GM18951 (cell line): ENCODE measurements around the gene AGO4.
"Not testable (repeated sequence)": the region's sequence is repeated elsewhere in the genome, so short reads cannot be mapped to it uniquely, and the experiment has no call there.

ENCODE experiments used
- POLR2A ChIP-seq: IDR thresholded peaks from 4 replicates; pipeline ENCODE4 v1.6.1; 2011; ENCODE audit warnings: mild to moderate bottlenecking; ENCODE audit not compliant: insufficient read length, insufficient read depth; ENCODE audit errors: extremely low read depth
- in situ Hi-C: fragments of 300-500 bp; cut with MboI; formaldehyde crosslinking; loops from one replicate; pipeline ENCODE4 v1.12.0; 2022; ENCODE audit warnings: low sequenced_read_pairs, mixed read lengths, inconsistent platforms; ENCODE audit not compliant: unreplicated experiment

The AGO4 gene

DNA sequence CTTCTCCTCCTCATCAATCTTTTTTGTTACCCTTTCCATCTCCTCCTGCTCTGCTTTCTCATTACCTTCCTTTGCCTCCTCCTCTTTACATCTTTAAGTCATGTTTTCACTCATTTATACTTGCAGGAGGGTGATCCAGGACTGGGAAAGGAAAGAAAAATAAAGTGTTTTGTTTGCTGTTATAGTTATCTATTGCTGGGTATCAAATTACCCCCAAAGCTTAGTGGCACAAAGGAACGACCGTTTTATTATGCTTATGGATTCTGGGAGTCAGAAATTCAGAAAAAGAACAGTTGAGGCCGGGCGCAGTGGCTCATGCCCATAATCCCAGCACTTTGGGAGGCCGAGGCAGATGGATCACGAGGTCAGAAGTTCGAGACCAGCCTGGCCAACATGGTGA lies 12.5 kb upstream of the AGO4 start:
- in situ Hi-C loops = no loop called here
- no peak for TF ChIP-seq POLR2A

GRCh38 chr1:35797380-35797779 lies 10.4 kb upstream of the AGO4 start:
- in situ Hi-C loops = no loop called here
- TF ChIP-seq POLR2A = no peak

GRCh38 chr1:35798019-35798418 lies 9.8 kb upstream of the AGO4 start:
- in situ Hi-C loops = not testable (repeated sequence)

DNA sequence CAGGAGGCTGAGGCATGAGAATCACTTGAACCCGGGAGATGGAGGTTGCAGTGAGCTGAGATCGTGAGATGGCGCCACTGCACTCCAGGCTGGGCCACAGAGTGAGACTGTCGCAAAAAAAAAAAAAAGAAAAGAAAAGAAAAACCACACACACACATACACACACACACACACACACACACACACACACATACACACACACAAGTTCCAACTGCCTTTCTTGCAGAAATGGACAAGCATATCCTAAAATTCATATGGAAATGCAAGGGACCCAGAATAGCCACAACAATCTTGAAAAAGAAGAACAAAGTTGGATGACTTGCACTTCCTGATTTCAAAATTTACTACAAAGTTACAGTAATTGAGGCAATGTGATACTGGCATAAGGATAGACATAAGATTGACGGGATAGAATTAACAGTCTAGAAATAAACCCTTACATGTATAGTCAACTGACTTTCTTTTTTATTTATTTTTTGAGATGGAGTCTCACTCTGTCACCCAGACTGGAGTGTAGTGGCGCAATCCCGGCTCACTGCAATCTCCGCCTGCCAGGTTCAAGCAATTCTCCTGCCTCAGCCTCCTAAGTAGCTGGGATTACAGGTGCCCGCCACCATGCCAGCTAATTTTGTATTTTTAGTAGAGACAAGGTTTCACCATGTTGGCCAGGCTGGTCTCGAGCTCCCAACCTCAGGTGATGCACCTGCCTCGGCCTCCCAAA lies 7.5 kb upstream of the AGO4 start:
- in situ Hi-C loops = not testable (repeated sequence)

GRCh38 chr1:35808450-35809113 lies 766 bp downstream of the AGO4 start:
- in situ Hi-C loops = no loop called here
- no peak for TF ChIP-seq POLR2A

DNA sequence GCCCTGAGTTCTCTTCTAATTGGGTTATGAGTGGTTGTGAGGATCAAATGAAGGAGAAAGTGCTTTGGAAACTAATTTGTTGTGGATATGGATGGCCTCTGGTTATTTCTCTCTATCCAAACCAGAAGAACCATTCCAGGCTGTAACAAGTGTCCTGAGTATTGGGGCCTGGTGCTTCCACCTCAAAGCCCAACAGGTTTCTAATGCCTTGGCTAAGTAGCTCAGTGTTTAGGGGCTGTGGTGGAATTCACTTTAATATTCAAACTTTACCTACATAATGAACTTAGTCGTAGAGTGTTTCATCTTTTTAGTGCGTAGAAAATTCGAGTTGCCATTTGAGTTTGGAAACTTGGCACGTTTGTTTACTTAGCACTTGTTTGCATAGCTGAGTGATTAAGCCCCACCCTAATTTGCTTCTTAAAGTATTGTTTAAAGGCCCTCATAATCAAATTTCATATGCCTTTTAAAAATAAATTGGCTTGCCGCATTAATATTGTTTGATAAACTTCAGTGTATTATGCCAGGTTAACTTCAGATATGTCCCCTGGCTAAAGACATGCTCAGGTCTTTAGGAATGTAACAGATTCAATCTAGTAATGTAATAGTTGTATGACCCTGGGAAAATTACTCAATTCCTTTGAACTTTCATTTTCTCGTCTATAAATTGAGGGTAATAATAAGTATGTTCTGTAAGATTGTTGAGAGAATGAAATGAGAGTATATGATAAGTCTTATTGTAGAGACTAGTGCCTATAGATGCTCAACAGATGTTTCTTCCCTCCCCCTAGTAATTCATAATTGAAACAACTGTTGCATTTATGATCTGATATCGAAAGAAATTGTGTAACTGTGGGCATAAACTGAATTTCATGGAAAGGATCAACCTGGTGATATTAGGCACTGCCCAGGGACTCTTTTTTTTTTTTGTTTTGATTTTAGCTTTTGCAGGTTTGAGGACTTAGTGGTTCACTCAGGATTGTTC lies 1.6 kb downstream of the AGO4 start:
- no peak for TF ChIP-seq POLR2A
- in situ Hi-C loops = no loop called here

GRCh38 chr1:35810096-35810881 lies 2.5 kb downstream of the AGO4 start:
- TF ChIP-seq POLR2A = no peak
- in situ Hi-C loops = no loop called here

GRCh38 chr1:35812754-35813153 lies 4.9 kb downstream of the AGO4 start:
- in situ Hi-C loops = not testable (repeated sequence)

- no peak for TF ChIP-seq POLR2A
- in situ Hi-C loops = no loop called here
These were observed 17.4 kb downstream of the AGO4 start for GRCh38 chr1:35825255-35825654.

DNA sequence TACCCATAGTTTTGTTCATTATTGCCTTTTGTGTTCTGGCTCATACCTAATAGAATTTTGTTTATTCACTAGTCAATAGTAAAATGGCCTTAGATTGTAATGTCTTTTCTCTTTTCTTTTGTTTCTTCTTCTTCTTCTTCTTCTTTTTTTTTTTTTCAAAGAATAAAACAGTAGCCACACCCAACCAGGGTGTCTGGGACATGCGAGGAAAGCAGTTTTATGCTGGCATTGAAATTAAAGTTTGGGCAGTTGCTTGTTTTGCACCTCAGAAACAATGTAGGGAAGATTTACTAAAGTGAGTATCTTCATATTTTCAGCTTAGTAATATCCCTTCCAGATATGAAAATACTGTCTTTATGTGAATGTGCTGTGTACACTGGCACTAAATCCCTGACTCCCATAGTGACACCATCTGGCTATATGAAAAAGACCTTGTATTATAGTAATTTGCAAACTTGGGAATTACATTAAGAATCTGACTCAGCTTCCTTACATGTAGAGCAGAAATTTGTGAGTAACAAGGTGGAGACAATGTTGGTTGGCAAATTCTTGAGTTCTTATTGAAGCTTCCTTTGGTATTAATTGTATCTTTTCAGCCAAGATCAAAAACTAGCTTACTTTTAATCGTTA lies 24.6 kb downstream of the AGO4 start:
- TF ChIP-seq POLR2A = no peak
- in situ Hi-C loops = no loop called here

GRCh38 chr1:35833395-35833794 lies 25.6 kb downstream of the AGO4 start:
- in situ Hi-C loops = no loop called here
- no peak for TF ChIP-seq POLR2A

GRCh38 chr1:35834218-35834617 lies 26.4 kb downstream of the AGO4 start:
- no peak for TF ChIP-seq POLR2A
- in situ Hi-C loops = no loop called here

GRCh38 chr1:35835398-35835797 lies 27.6 kb downstream of the AGO4 start:
- no peak for TF ChIP-seq POLR2A
- in situ Hi-C loops = no loop called here
